NCI-H446 treated with DMSO at 0.1 percent for 48 hours (cell line): ENCODE data around the gene RPL32.
"Not testable (repeated sequence)": the region's sequence is repeated elsewhere in the genome, so short reads cannot be mapped to it uniquely, and the experiment has no call there.

Experiments used
- DNase-seq: peaks from one replicate; lab custom pipeline; 2025; lab: John Stamatoyannopoulos, UW

Gene RPL32

GRCh38 chr3:12808587-12808986 is 32.8 kb downstream of the RPL32 start:
- DNase-seq = no peak

DNA sequence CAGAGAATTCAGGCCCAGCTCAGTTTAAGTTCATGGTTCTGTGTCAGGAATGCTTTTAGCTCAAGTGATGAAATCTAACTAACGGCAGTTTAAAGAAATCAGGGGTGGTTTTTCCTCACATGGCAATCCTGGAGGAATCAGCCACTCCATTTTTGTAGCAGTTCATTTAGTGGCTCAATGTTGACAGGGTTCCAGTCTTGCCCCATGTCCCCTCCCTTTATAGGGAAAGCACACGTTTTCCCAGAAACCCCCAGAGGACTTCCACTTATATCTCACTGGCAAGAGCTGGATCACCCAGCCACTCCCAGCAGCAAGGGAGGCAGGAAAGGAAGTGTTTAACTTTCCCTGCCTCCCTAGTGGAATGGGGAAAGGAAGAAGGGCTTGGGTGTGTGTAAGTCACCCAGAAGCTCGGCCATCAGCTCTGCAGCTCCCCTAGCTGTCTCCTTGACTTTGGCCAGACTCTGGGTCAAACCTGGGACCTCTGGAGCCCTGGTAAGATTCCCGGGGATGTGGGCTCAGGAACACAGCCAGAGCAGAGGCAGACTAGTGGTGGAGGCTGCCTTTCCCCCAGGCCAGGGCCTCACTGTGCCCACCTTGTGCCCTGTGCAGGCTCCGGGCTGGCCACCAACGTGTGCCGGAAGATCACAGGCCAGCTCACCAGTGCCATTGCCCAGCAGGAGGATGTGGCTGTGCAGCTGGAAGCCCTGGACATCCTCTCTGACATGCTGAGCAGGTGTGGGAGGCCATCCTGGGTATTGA is 33.6 kb downstream of the RPL32 start:
- DNase-seq = no peak

- no peak for DNase-seq
Observed at GRCh38 chr3:12807066-12807465, 34.3 kb downstream of the RPL32 start.

DNA sequence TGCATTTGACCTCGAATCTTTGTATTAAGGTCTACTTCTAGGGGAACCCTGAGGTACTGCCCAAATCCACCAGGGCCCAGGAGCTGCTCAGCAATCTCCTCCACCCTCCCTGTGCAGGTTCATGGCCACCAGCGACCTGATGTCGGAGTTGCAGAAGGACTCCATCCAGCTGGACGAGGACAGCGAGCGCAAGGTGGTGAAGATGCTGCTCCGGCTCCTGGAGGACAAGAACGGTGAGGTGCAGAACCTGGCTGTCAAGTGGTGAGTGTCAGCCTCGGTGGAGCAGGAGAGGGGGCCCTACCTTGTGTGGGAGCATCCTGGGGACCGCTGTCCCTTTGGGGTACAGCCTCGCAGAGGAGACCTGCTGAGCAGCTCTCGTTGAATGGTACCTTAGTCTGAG is 38.0 kb downstream of the RPL32 start:
- DNase-seq = no peak

DNA sequence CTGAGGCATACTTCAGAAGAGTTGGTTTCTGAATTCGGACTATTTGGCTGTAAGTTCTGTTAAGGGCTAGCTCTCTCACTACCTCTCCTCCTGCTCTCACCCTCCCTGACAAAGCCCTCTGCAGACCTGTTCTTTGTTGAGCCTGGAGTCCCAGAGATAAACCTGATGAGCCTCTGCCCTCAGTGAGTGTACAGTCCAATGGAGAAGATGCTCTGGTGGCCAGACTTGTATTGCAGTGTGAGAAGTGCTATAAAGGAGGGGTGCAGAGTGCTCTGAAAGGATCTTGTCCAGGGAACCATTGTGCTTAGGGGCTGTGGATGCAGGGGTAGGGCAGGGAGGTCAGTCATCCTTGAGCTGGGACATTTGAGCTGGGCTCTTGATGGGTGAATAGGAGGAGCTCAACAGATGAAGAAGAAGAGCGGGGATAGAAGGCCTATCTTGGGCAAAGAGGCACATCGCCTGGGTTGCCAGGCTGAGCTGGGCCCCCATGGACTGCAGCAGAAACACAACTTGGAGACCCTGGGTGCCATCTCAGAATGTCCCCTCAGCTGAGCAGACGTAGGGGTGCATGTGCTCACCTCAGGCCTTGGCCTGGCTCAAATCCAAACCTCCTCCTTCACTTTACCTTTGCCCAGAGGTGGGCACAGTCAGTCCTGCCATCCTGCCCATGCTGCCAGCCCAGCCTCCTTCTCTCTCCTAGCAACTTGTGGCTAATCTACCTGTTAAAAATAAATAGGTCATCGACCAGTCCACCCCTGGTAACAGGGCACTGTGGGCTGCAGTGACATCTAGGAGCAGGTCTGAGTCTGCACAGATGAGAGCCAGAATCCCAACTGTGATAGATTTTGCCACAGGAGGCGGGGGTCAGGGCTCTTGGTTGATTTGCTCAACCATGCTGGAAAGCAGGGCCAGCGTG is 41.6 kb downstream of the RPL32 start:
- no peak for DNase-seq

DNA sequence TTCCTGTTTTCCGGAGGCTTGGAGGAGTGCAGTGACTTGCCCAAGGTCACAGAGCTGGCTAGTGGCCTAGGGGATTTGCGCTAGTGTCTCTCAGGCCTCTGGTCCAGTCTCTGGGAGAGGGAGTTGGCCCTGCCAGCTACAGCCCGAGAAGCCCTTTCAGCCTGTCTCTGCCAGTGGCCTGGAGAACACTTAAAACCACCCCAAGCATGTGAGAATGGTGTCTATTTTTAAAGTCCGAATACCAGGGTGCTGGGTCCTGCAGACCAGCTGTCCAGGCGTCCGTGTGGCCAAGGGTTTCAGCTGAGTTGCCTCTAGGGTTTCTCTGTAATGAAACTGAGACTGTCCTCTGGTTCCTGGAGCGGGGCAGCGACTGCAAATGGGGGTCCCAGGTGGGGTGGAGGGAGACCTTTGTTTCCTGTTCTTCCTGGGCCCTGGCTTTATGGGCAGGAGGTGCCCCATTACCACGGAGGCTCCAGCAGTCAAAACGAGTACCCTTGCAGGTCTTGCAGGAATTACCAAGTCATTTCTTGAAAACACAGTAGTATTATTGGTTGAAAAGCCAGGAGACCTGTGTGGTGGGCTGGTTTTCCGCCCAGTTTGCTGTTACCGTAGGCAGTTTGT is 42.7 kb downstream of the RPL32 start:
- no peak for DNase-seq

DNA sequence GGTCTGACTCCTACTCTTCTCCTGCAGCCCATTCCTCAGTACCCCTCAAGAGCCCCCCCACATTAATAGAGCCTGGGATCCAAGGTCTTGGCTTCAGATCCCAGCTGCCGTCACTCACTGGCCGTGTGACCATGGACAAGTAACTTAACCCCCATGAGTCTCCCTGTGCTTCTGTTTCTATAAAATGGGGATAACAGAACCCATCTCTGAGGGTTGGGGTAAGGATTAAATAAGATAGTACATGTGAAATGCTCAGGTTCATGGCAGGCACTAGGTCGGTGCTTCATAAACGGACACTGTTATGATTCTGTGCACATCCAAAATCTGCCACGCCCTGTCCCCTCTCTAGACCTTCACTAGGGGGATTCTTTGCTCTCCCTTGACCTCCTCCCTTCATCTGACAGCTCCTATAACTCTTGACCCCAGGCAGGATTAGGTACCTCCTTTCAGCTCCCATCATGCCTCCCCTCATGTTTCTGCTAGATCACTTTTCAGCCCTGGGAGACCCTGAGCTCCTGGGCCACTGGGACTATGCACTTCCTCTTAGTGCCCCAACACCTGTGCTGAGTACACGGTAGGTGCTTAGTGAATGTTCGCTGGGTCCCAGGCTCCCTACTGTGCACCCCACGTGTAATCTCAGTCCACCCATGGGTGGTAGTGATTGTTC is 43.3 kb downstream of the RPL32 start:
- DNase-seq = no peak

GRCh38 chr3:12797124-12797891 is 44.1 kb downstream of the RPL32 start:
- DNase-seq = no peak

DNA sequence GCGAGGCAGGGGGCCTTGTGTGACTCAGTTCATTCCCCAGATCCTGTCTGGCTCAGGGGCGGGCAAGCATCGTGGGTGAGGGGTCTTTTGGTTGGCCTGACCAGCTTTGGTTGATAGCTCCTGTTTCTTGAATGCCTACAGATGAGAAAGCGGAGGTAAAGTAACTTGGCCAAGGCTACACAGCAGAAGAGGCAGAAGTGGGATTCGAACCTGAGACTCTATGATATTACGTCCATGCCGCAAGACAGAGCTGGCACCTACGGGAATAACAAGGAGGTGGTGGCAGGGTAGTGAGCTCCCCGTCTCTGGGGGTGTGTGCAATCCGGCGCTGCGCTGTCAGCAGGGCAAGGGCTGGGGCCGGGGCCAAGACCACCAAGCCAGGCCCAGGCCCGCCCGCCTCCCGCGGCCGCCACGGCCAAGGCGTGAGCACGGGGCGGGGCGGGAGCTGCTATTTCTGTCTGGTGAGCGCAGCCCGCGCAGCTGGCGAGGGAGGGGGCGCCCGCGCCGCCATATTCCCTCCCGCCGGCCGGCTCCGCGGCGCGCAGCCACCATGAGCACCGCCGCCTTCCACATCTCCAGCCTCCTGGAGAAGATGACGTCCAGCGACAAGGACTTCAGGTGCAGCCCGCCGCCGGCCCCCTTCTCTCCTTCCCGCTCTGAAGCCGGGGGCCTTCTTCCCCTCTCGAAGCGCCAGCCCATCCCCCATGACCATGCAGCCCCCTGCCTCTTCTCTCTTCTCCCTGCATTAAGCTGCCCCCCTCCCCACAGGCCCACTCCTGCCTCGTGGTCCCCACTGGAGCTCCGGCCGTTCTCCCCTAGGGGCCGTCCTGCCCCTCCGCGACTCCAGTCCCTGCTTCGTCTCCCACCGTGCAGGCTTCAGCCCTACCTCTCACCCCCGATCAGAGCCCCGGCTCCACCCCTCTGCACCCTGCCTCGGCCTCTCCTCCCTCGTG is 44.9 kb downstream of the RPL32 start, which contains the start of gene CAND2:
Gene CAND2 (plus strand): TSS at position 510 of the 953 bp plus-strand sequence. CDS start 41 bp downstream, at position 551.
- peak; percentile 1 for DNase-seq

DNA sequence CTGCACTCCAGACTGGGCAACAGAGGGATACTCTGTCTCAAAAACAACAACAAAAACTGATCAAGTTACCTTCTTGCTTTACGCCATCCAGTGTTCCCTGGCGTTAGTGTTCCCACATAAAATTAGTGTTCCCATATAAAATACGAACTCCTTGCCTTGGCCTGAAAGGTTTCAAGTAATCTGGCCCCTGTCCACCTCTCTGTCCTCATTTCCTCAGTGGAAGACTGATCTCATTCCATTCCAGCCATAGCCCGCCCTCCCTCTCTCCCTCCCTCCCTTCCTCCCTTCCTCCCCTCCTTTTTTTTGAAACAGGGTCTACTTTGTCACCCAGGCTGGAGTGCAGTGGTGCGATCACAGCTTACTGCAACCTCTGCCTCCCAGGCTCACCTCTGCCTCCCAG is 47.7 kb downstream of the RPL32 start:
- no peak for DNase-seq

- DNase-seq = no peak
Observed at GRCh38 chr3:12791430-12791829, 49.9 kb downstream of the RPL32 start.

- not testable (repeated sequence) for DNase-seq
Observed at GRCh38 chr3:12787967-12788690, 53.2 kb downstream of the RPL32 start.

DNA sequence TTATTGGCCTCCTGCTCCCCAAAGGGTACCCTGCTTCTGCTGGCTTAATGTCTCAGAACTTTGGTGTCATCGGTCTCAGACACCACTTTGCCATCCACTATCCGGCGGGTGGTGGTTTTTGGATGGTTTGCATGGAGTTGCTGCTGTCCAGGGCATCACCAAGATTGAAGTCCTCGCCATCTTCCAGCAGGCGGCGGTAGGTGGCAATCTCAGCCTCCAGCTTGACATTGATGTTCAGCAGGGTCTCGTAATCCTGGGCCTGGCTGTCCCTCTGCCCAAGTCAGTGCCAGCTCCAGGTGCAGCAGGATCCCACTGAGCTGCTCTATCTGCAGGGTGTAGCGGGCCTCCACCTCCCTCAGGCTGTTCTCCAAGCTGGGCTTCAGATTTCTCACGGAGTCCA is 54.0 kb downstream of the RPL32 start:
- not testable (repeated sequence) for DNase-seq

- no peak for DNase-seq
Observed at GRCh38 chr3:12785096-12785495, 56.3 kb downstream of the RPL32 start.
